Forelimb muscle (tissue), 1 donor: ENCODE data around the gene NDUFA7. TPM values are rescaled to one million over a fixed set of nuclear protein-coding genes. Genes with fewer than 3 reads are reported as not detected.
A peak's percentile ranks its signal among the peaks of the same experiment; 100 is the strongest.
"Not testable (repeated sequence)": the region's sequence is repeated elsewhere in the genome, so short reads cannot be mapped to it uniquely, and the experiment has no call there.

Experiments used
- DNase-seq: peaks from one replicate; pipeline ENCODE4 v3.0.0-alpha.2; 2013; ENCODE audit warnings: low read depth
- polyA plus RNA-seq: library from polyadenylated mRNA; unstranded; fragments of 120-200 nt; gene quantifications from one replicate; pipeline ENCODE4 v1.2.1, GENCODE V29; 2013; ENCODE audit not compliant: insufficient read length

NDUFA7 gene
- polyA plus RNA-seq, 1 donor: 44.0 TPM

DNA sequence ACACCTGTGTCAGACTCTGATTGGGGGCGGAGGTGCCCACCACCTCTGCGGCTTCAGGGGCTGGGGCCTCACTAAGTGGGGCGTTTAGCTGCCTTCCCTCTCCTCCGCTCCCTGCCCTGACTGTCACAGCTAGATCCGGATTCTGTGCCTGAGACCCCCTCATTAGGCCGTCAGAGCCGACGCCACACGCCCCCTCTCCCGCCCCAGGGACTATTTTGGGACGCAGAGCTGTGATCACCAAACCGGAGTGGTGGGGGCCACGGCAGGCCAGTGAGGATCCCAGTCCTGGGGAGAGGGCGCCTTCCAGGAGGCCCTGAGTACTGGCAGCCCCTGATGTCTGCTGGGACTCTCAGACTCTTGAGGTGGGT, 21.1 kb upstream of the NDUFA7 start:
- DNase-seq: no peak

DNA sequence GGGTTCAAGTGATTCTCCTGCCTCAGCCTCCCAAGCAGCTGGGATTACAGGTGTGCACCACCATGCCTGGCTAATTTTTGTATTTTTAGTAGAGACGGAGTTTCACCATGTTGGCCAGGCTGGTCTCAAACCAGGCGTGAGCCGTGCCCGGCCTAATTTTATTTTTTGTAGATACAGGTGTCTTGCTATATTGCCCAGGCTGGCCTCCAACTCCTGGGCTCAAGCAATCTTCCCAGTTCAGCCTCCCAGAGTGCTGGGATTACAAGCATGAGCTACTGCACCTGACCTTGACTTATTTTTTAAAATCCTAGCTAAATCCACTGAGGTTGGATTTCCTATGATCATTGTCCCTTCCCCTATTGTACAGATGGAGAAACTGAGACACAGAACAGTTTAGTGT, 20.3 kb upstream of the NDUFA7 start:
- not testable (repeated sequence) for DNase-seq

DNA sequence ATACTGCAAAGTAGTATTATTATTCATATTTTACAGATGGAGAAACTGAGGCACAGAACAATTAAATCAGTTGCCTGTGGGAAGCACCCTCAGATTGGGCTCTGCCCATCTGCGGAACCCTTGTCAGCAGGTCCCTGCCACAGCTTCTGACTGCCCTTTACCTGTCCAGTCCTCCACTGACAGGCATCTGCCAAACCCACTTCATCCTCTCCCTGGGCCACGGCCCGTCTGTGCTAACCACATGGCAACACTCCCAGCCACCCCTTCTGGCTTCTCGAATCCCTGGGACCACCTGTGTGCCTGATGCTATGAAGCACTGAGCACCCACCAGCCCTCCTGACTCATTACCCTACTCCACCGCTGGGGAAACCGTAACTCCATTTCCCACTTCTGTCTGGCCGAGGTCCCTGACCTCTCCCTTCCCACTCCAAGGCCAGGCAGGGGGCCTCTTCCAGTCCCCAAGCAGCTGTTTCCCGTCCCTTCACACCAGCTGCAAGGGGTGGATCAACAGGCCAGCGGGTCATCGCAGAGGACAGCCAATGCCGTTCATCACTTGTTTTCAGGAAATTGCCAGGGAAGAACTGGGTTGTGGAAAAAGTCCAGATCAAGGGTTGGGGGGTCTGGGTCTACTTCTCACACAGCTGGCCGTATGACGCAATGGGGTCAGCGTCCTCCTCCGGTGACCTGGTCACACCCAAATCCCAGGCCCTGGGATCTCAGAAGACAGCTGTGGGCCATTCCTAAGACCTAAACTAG, 19.3 kb upstream of the NDUFA7 start:
- no peak for DNase-seq

DNA sequence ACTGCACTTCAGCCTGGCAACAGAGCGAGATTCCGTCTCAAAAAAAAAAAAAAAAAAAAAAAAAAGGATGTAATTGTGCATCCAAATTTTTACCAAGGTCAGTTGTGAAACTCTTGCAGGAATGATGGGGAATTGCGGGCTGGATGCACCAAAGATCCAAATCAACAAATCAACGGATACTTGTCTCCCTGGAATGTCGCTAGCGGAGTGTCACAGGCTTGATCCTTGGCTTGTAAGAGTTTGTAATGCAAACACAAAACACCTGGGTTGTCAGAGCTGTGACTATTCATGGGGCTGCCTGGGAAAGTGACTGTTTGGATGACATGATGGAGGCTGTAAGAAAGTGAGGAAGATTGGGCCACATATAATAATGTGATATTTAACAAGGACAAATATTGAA, 17.7 kb upstream of the NDUFA7 start:
- DNase-seq: no peak

DNA sequence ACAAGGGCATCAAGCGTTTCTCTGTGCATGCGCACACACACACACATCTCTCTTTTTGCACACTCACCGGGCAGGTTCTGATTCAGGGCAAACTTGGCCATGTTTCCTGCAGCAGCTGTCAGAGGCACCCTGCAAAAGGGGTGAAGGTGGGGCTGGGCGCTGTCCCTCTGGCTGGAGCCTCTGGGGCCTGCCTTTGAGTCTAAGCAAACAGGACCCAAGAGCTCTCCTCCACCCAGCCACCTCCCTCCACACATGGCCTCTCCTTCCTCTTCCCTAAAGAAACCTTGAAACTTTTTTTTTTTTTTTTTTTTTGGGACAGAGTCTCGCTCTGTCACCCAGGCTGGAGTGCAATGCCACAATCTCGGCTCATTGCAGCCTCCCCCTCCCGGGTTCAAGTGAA, 16.6 kb upstream of the NDUFA7 start:
- no peak for DNase-seq

DNA sequence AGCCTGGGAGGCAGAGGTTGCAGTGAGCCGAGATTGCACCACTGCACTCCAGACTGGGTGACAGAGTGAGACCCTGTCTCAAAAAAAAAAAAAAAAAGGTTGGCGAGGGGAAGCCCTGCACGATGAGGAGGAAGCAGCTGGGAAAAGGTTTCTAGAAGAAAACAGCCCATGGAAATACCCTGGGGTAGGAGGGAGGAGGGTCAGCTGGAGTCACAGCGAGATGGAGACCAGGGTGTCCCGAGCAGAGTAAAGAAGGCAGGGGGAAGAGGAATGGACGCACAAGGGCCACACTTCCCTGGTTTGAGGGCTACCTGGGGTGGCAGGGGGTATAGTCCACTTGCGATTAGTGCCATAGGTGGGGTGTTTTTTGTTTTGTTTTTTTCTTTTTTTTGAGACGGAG, 15.5 kb upstream of the NDUFA7 start:
- DNase-seq: no peak

DNA sequence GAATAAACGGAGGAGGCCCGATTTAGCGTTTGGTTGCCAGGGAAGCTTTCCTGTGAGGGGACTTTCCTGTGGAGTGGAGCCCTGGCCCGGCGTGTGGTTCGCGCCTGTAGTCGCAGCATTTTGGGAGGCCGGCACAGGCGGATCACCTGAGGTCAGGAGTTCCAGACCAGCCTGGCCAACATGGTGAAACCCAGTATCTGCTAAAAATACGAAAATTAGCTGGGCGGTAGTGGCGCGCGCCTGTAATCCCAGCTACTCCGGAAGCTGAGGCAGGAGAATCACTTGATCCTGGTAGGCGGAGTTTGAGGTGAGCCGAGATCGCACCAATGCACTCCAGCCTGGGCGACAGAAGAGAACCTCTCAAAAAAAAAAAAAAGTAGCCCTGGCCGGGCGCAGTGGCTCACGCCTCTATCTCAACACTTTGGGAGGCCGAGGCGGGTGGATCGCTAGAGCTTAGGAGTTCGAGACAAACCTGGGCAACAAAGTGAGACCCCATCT, 14.9 kb upstream of the NDUFA7 start:
- no peak for DNase-seq

DNA sequence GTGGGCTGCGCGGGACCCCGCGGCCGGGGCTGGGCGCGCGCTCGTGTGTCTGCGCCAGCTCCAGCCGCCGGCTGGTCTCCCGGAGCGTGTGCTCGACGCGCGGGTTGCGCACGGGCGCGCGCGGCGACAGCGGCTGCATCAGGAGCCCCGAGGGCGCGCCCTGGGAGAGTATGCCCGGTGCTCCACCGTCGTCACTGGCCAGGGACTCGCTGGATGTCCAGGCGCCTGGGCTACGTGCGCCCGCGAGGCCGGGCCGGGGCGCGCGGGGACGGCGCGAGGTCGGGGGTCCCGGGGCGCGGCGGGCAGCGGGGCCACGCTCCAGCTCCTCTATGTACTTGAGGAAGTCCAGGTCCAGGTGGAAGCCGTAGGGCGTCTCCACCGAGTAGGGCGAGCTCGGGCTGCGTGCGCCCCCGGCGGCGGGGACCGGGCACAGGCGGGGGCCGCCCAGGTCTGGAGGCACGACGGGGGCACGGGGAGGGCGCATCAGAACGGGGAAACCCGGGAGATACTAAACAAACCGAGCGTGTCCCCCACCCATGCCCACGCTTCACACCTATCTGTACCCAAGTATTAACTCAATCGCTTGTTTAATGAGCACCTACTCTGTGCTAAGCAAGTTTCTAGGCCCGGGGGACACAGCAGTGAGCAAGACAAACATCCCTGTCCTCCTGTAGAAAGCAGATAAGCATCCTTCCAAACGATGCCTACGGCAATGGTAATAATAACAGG, 14.3 kb upstream of the NDUFA7 start:
- no peak for DNase-seq

DNA sequence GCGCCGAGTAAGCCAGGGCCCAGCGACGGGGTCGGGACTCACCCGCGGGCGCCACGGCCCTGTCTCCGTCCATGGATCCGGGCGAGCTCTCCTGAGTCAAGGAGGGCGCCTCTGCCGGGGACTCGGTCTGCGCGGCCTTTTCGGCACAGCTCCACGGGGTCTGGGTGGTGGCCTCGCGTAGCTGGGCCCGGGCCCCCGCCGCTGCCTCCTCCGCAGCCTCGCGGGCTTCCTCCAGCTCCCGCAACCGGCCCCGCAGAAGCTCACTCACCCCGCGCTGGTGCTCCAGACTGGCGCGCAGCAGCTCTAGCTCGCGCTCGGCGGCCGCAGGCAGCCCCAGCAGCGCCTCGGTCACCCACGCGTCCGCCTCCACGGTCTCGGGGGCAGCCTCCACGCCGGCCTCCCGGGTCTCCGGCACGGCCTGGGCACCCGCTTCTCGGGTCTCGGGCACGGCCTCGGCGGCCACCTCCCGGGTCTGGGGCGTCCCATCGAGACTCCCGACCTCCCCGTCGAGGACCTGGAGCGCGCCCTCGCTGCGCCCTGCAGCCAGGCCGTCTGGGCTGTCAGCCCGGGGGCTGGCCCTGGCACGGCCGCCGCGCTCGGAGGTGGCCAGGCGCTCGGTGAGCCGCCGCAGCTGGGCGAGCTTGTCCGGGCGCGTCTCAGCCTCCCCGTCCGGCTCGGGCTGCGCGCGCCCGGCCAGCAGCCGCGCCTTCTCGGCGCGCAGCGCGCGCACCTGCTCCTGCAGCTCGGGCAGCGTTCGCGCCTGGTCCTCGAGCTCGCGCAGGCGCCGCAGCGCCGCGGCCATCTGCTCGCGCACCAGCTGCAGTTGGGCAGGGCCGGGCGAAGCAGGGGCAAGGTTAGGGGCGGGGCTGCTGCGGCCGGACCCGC, 13.5 kb upstream of the NDUFA7 start:
- DNase-seq: peak; percentile 29

DNA sequence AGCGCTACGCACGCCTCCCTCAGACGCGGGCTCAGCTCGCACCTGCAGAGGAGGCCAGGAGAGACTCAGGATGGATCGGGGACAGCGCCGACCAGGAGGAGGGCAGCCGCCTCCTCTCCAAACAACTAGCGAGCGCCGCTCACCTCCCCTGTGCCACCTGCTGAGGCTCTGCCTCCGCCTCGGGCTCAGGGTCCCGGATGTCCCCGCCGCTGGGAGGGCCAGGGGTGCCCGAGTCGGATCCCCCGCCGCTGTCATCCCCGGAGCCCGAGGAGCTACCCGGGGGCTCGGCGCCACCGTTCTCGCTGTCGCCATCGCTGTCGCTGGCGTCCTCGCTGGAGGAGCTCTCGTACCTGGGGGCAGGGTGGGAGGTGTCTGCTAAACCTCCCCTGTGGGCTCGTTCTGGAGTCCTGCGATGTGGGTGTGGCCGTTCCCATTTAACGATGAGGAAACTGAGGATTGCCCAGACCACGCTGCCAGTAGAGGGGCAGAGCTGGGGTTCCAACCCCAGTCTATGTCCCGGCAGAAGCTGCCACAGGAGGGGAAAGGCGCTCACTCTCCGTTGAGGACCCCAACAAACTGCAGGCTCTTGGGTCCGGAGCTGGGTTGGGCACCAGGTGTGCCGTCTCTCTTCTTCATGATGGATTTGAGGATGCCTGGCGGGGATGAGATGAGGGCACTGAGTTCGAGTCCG, 12.7 kb upstream of the NDUFA7 start:
- no peak for DNase-seq

DNA sequence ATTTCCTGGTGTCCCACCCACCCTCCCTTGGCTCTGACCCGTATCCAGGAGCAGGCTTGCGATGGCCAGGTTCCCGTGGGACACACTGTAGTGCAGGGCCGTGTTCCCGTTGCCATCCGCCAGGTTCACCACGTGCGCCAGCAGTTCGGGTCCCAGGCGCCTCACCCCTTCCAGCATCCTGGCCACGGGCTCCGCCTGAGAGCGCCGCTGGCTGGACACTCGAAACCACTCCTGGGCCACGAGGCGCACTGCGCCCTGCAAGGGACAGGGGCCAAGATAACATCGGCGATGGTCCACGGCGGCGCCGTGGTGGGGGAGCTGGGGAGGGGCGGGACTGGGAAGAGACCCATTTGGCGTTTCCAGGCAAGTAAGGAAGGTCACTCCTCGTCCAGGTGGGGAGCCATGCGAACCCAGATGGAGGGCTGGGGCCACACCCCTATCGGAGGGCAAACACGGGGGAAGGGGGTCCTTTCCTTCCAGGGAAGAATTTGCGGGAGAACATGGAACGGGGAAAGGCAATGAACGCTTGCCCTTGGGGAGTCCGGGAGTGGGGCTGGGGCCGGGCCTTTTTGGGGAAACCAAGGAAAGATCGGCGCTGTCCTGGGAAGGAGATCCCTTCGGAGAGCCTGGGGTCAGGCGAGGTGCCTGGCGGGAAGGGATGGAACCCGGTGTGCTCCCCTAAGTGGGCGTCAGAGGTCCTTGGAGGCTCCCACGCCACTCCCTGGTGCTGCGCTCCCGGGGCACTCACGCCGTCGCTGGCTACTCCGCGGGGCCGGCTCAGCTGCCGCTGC, 12.0 kb upstream of the NDUFA7 start:
- DNase-seq: no peak

DNA sequence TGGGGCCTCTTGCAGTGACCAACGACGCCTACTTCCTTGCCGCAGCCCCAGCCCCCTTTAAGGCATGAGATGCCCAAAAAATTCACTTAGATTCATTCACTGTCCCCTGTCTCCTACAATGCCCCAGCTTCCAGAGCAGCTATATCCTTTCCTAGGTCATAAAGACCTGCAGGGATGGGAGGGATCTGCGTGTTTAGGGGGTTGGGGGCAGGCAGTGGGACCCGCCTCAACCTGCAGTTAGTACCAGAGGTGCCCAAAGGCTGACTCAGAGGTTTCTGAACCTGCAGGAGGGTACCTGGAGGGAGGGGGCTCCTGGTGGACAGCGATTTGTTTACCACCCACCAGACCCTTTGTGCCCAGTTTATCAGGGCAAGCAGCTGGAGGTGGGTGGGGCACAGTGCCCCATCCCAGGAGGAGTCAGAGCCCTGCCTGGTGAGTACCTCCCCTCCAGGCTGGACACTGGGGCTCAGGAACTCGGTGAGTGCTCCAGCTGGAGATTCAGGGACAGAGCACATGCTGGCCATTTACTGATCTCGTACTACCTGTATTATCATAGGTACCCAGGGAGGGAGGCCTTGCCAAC, 10.2 kb upstream of the NDUFA7 start:
- no peak for DNase-seq

DNA sequence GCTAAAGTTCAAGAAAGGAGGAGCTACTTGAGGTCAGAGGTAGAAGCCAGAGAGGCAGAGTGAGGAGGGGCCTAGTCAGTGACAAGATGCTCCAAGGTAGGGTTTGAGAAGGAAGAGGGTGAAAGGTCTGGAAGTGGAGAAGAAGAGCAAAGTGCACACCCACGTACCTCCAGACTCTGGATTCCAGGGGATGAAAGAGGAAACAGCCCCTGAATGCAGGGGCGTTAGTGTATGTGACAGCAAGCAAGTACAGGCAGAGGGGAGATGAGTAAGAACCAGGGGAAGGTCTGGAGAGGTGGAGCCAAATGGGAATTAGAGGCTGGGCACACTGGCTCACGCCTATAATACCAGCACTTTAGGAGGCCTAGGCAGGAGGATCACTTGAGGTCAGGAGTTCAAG, 8.8 kb upstream of the NDUFA7 start:
- no peak for DNase-seq

DNA sequence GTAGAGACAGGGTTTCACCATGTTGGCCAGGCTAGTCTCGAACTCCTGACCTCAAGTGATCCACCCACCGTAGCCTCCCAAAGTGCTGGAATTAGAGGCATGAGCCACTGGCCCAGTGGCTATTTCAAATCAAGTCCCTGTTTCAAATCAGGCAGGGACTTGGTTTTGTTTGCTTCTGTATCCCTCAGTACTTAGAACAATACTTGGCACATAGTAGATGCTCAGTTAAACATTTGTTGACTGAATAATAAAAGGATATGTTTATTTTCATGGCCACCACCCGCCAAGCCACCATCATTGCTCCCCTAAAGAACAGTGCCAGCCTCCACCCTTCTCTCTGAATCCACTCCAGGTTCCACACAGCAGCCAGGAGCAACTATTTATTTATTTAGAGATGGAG, 4.3 kb upstream of the NDUFA7 start:
- DNase-seq: no peak

DNA sequence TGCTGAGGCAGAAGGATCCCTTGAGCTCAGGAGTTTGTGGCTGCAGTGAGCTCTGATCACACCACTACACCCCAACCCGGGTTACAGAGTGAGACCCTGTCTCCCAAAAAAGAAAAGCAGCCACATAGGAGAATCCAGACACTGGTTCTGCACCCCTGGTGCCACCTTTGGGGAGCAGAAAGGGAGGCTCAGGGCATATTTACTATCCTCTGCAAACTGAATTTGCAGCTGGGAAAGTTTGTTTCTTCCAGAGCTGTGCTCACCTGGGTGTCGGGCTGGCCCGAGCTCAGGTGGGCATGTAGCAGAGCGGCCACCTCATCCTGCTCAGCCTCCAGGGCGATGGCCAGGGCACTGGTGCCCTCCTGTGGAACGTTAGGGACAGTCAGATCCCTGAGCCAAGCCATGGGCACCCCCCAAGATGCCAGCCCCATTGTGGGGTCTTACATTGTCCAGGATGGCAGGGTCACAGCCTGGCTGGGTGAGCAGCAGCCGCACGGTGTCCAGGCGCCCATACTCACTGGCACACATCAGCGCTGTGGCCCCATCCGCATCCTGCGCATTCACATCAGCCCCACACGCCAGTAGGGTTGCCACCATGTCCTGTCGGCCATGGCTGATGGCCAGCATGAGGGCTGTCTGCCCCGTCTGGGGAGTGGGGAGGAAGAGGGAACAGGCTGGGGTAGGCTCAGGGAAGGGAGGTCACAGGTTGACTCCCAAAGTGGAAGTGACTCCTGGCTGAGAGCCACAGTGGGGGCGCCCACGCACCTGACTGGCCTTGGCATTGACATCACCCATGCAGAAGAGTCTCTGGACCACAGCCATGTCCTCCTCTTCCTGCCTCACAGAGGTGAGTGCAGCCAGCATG, 3.2 kb upstream of the NDUFA7 start:
- no peak for DNase-seq

DNA sequence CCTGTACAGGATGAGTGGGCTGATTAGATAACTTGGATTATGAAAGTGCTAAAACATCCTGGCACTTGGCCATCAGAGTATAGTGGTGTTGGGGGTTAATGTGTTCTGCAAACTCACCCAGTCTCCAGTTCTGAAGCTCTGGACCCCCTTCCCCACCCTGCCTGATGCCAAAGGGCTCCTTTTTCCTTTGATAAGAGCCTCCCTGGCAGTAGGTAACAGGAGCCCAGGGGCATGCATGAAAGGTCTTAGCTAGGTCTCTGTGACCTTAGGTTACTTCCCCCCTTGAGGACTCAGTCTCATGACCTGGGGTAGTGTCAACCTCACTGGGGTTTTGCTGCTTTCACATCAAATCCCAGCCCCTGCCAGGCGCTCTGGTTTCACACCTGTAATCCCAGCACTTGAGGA, 2.6 kb upstream of the NDUFA7 start:
- no peak for DNase-seq

DNA sequence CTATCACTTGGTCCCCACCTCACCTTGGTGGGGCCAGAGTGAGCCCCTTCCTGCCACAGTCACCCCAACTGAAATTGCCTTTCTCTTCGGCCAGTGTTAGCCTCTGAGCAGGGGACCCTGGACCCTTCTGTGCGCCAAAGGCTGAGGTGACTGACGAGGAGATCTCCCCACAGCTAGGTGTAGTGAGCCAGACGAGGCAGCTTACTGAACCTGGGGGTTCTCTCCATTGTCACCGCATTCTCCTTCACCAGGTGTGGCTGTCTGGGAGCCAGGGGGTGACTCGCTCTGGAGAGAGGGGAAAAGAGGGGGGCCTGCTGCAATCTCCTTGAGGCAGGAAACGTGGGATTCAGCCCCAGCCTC, 1.4 kb upstream of the NDUFA7 start:
- DNase-seq: no peak

DNA sequence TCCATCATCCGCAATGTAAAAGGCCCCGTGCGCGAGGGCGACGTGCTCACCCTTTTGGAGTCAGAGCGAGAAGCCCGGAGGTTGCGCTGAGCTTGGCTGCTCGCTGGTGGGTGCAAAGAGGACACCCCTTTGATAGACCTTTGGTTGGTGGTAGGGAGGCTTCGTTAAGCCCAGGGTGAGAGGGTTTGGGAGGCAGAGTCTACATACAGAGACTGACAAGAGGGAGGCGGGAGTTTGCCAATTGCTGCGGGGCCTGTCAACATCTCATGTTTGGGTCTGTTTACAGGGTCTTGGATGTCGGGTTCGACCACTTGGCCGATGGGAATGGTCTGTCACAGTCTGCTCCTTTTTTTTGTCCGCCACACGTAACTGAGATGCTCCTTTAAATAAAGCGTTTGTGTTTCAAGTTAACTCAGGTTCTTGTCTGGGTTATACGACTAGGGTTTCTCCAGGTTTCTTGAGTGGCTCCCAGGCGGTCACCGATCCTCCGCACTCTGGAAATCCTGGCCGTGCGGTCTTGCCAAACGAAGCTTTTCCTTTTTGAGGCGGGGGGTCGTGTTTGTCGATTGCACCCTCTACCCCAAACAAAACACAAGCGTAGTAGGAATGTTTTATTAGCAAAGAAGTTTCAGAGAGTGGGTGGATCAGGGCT, 937 bp upstream of the NDUFA7 start:
- DNase-seq: no peak

DNA sequence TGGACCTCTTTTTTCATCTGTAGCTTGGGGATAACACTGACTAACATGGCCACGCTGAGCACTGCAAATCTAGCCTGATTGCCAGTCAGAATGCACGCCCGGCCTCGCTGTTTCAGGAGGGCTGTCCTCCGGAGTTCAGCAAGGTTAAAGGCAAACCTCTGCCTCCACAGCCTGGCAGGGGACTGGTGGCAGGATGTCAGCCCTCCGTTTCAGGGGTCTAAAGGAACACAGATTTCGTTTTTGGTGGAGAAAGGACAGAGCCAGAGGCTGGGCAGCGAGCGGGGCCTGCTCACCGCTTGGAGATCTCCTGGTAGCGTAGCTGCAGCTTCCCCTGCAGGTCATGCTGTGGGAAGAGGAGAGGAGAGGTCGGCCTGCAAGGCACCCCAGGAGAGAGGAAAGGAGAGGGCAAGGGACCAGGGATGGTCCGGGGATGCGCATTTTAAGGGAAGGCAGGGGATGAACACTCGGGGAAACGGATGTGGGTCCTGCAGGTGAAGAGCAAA, 560 bp downstream of the NDUFA7 start:
- DNase-seq: no peak
